ENCODE measurements around the gene UBTF.

Gene UBTF

DNA sequence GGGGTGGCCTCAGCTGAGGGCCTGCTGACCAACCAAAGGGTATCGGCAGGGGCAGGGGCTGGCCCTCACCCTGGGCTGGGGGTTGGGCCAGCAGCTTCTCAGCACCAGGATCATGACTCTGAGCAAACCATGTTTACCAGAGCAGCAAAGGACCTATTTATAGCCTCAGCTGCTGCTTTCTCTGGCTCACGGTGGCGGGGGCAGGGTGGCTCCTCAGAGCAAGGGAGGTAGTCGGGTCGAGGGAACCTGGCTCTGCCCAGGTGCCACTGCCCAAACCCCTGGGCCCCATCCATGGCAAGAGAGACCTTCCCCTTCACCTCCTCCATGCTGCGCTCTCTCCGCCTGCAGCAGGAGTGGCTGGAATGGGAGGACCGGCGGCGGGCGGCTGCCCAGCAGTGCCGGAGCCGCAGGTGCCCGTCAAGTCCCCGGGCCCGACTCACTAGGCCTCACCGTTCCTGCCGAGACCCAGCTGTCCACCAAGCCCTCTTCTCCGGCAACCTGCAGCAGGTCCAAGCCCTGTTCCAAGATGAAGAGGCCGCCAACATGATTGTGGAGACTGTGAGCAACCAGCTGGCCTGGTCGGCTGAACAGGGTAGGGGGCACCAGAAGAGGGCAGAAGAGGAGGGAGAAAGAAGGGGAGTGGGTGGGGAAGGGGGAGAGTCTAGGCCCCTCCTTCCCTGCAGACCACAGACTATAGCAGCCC, 48.8 kb downstream of the UBTF start, which contains the start of gene ASB16:
Gene ASB16 (plus strand): TSS at position 206 of the 703 bp plus-strand sequence. CDS start 86 bp downstream, at position 292.
- TF ChIP-seq CTCF (IDR thresholded peaks at IDR 0.05; ENCODE audit: low read depth, low read length, missing control alignments): no peak
- no peak for DNase-seq (ENCODE audit: extremely low read depth, low read depth)
- H3K4me3 ChIP-seq (replicated peaks; ENCODE audit: low read depth, low read length): no peak within 1 kb of the TSS

DNA sequence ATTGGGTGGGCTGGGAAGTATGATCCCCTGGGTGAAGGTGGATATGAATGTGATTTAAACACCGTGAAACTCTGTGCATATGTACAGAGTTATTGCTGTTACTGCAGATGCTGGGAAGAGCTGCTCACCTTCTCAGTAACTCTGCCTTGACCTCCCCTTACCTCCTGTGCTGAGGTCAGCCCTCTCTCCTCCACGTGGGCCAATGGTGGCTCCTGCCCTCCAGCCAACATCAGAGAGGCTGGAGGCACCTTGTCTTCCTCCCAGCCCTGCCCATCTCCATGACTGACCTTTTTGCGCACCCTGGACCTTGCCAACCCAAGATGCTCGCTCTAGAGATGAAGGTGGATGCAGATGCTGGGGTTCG, 49.4 kb downstream of the UBTF start:
- TF ChIP-seq CTCF (IDR thresholded peaks at IDR 0.05; ENCODE audit: low read depth, low read length, missing control alignments): no peak
- H3K4me3 ChIP-seq (replicated peaks; ENCODE audit: low read depth, low read length): no peak overlapping the region
- DNase-seq (ENCODE audit: extremely low read depth, low read depth): no peak

DNA sequence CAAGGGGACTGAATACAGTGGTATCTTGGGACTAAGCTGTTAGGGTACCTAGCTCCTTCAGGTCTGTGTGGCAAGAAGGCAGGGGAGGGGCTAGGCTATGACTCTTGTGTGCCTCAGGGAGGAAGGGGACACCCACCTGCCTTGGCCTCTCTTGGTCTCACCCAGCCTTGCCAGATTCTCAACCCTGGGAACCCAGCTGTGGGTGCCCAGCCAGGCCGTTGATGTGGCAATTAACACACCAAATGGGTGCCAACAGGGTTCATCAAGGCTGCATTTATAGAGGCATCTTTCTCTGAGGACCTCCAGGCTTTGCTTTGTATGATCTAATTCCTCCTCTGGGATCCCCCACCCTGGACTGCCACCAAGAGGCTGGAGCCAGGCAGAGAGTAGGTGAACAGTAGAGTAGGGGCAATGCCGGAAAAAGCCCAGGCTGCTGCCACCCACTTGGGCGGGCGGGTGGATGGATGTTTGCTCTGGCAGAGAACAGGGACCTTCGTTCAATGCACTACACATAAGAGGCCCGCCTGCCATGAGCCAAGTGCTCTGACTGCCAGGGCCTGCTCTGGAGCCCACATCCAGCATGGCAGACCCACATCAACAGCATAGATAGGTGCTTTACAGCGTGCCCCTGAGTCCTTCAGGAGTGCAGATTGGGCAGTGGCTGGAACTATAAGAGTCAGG, 52.2 kb downstream of the UBTF start:
- TF ChIP-seq CTCF (IDR thresholded peaks at IDR 0.05; ENCODE audit: low read depth, low read length, missing control alignments): no peak
- no peak overlapping the region for H3K4me3 ChIP-seq (replicated peaks; ENCODE audit: low read depth, low read length)
- no peak for DNase-seq (ENCODE audit: extremely low read depth, low read depth)

- H3K4me3 ChIP-seq (replicated peaks; ENCODE audit: low read depth, low read length): no peak overlapping the region
- no peak for TF ChIP-seq CTCF (IDR thresholded peaks at IDR 0.05; ENCODE audit: low read depth, low read length, missing control alignments)
- no peak for DNase-seq (ENCODE audit: extremely low read depth, low read depth)
These were observed 55.0 kb downstream of the UBTF start for GRCh38 chr17:44164476-44164875.

DNA sequence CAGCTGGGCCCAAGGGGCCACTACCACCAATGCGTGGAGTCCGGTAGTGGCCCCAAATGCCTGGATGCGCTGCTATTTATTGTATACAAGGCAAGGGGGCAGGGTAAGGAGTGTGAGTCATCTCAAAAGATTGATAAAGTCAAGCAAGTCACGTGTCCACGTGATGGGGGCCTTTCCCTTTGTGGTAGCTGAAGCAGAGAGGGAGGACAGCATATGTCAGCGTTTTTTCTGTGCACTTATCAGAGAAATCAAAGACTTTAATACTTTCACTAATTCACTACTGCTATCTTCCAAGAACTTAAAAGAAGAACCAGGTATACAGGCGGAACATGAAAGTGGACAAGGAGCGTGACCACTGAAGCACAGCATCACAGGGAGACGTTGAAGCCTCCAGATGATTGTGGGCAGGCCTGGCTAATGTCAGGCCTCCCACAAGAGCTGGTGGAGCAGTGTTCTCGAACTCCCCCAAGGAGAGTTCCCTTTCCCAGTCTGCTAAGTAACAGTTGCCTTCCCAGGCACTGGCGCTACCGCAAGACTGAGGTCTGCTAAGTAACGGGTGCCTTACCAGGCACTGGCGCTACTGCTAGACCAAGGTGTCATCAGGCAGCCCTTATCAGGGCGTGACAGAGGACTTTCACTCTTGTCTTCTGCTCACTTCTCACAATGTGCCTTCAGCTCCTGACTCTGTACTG, 59.8 kb downstream of the UBTF start:
- no peak overlapping the region for H3K4me3 ChIP-seq (replicated peaks; ENCODE audit: low read depth, low read length)
- DNase-seq (ENCODE audit: extremely low read depth, low read depth): no peak
- no peak for TF ChIP-seq CTCF (IDR thresholded peaks at IDR 0.05; ENCODE audit: low read depth, low read length, missing control alignments)

DNA sequence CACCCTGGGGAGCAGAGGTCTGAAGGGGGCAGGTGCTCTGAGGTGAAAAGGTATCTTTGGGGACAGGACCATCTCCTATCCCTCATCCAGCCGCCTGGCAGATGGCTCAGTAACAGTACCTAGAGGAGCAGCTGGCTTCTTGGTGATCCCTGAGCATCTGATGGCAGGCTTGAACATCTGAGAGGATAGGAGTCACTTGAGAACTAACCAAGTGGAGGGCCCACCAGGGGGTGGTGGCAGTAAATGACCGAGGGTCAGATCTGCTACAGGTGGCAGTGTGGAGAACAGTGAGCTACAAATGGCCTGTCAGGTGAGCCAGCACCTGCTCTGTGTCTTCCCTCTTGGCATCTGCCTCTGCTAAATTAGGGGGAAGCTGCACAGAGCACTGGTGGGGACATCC, 64.0 kb downstream of the UBTF start:
- no peak for DNase-seq (ENCODE audit: extremely low read depth, low read depth)
- no peak for TF ChIP-seq CTCF (IDR thresholded peaks at IDR 0.05; ENCODE audit: low read depth, low read length, missing control alignments)

More for the DNA sequence above, 64.0 kb downstream of the UBTF start:
- H3K4me3 ChIP-seq (replicated peaks; ENCODE audit: low read depth, low read length): no peak overlapping the region
